H1 (cell line): ENCODE results near the gene MAGI2. TPM values are rescaled to one million over a fixed set of nuclear protein-coding genes. Genes with fewer than 3 reads are reported as not detected.

ENCODE experiments used
- CTCF ChIA-PET: fragments of 300-600 bp; sonication (Branson Sonifier 250); formaldehyde crosslinking; loops from one replicate; lab custom pipeline; 2021; ENCODE audit not compliant: partially characterized antibody; lab: Charles Lee
- POLR2A ChIA-PET: fragments of 300-600 bp; sonication (Branson Sonifier 250); formaldehyde crosslinking; loops from one replicate; lab custom pipeline; 2021; ENCODE audit warnings: inconsistent platforms; ENCODE audit not compliant: partially characterized antibody; lab: Charles Lee
- DNase-seq, 2 experiments: peaks; one replicate each; pipeline versions ENCODE4 v3.0.0 to v3.0.0-alpha.2; 2010 to 2022; ENCODE audit warnings: low spot score in 2 of 2, low read depth in 1 of 2, mixed read lengths in 1 of 2
- FAIRE-seq: peaks from 2 replicates; lab custom pipeline; 2011; peaks lifted over from hg19 to GRCh38; lab: Jason Lieb, UNC
- H2AFZ ChIP-seq: 2 replicates; pipeline ENCODE4 v1.8.1; 2012; ENCODE audit warnings: low read length, inconsistent platforms
- H2AK5ac ChIP-seq: 2 replicates; pipeline ENCODE4 v1.6.1; 2013; ENCODE audit warnings: low read depth, low read length
- H2BK120ac ChIP-seq: replicated peaks from 2 replicates; pipeline ENCODE3; 2013; ENCODE audit warnings: low read depth, low read length, inconsistent platforms
- H2BK12ac ChIP-seq: 2 replicates; pipeline ENCODE4 v1.6.1; 2013; ENCODE audit warnings: low read depth, low read length
- H2BK15ac ChIP-seq: 2 replicates; pipeline ENCODE4 v1.6.1; 2013; ENCODE audit warnings: low read length
- H2BK20ac ChIP-seq: 2 replicates; pipeline ENCODE4 v1.6.1; 2013; ENCODE audit warnings: low read length
- H2BK5ac ChIP-seq: 2 replicates; pipeline ENCODE4 v1.6.1; 2013; ENCODE audit warnings: low read depth, low read length
- H3K14ac ChIP-seq: 2 replicates; pipeline ENCODE4 v1.6.1; 2013; ENCODE audit warnings: inconsistent platforms; ENCODE audit not compliant: insufficient read length
- H3K18ac ChIP-seq: 2 replicates; pipeline ENCODE4 v1.6.1; 2013; ENCODE audit warnings: low read length; ENCODE audit errors: extremely low read depth
- H3K23ac ChIP-seq: 2 replicates; pipeline ENCODE4 v1.6.1; 2013; ENCODE audit warnings: inconsistent platforms; ENCODE audit not compliant: insufficient read length
- H3K23me2 ChIP-seq: 2 replicates; pipeline ENCODE4 v1.6.1; 2013; ENCODE audit warnings: low read depth, low read length
- H3K27ac ChIP-seq: 2 replicates; pipeline ENCODE4 v1.6.1; 2011; ENCODE audit warnings: low read depth, low read length, inconsistent platforms
- H3K27me3 ChIP-seq, 4 experiments: replicated peaks in 1 of 4; 1 replicate in 1 of 4; 2 replicates in 3 of 4; pipeline versions ENCODE4 v1.6.1 to v1.8.1; 2011 to 2013; ENCODE audit warnings: low read length in 3 of 4, mild to moderate bottlenecking in 3 of 4, inconsistent platforms in 2 of 4, mixed read lengths in 2 of 4, moderate library complexity in 1 of 4; ENCODE audit not compliant: control insufficient read depth in 3 of 4, insufficient read depth in 3 of 4; ENCODE audit errors: extremely low read depth in 1 of 4
- H3K36me3 ChIP-seq, 4 experiments: 2 replicates each; pipeline versions ENCODE4 v1.6.1 to v1.8.1; 2011 to 2013; ENCODE audit warnings: mild to moderate bottlenecking in 4 of 4, low read length in 3 of 4, moderate library complexity in 2 of 4, control low read depth in 1 of 4, inconsistent platforms in 1 of 4; ENCODE audit not compliant: insufficient read depth in 4 of 4, control insufficient read depth in 2 of 4
- H3K4ac ChIP-seq: replicated peaks from 2 replicates; pipeline ENCODE3; 2013; ENCODE audit warnings: low read length, low read depth, mixed read lengths, inconsistent platforms; ENCODE audit not compliant: insufficient read length
- H3K4me1 ChIP-seq, 4 experiments: replicated peaks in 1 of 4; 1 replicate in 1 of 4; 2 replicates in 3 of 4; pipeline versions ENCODE4 v1.6.1 to v1.8.1; 2011 to 2013; ENCODE audit warnings: low read length in 3 of 4, inconsistent platforms in 2 of 4, mixed read lengths in 1 of 4; ENCODE audit not compliant: insufficient read depth in 4 of 4, control insufficient read depth in 3 of 4
- H3K4me2 ChIP-seq, 2 experiments: 2 replicates each; pipeline versions ENCODE4 v1.6.1 to v1.8.1; 2011 to 2013; ENCODE audit warnings: low read depth in 2 of 2, low read length in 2 of 2, control low read depth in 1 of 2, inconsistent platforms in 1 of 2, mild to moderate bottlenecking in 1 of 2; ENCODE audit not compliant: insufficient read depth in 1 of 2
- H3K4me3 ChIP-seq, 4 experiments: fragments of 200-600, 300-600 bp in 1 of 4; sonication (generic), shearing (Covaris generic), sonication (Bioruptor Twin) in 1 of 4; 2 replicates each; pipeline versions ENCODE4 v1.5.1 to v1.8.1; 2011 to 2016; ENCODE audit warnings: low read length in 4 of 4, low read depth in 3 of 4, control low read depth in 2 of 4, inconsistent platforms in 2 of 4, mild to moderate bottlenecking in 2 of 4, mixed read lengths in 1 of 4, moderate library complexity in 1 of 4; ENCODE audit not compliant: insufficient read depth in 2 of 4; ENCODE audit errors: extremely low read depth in 1 of 4
- H3K56ac ChIP-seq: replicated peaks from 2 replicates; pipeline ENCODE3; 2013; ENCODE audit warnings: low read depth, mild to moderate bottlenecking, mixed read lengths, low read length, inconsistent platforms; ENCODE audit not compliant: insufficient read length
- H3K79me1 ChIP-seq: 2 replicates; pipeline ENCODE4 v1.6.1; 2013; ENCODE audit warnings: low read depth, low read length, control low read depth
- H3K79me2 ChIP-seq, 2 experiments: 2 replicates each; pipeline versions ENCODE4 v1.6.1 to v1.8.1; 2012 to 2013; ENCODE audit warnings: low read length in 2 of 2, mild to moderate bottlenecking in 2 of 2, inconsistent platforms in 1 of 2; ENCODE audit not compliant: insufficient read depth in 2 of 2, control insufficient read depth in 1 of 2
- H3K9ac ChIP-seq, 4 experiments: replicated peaks in 1 of 4; 1 replicate in 1 of 4; 2 replicates in 3 of 4; pipeline versions ENCODE4 v1.6.1 to v1.8.1; 2011 to 2013; ENCODE audit warnings: low read depth in 3 of 4, low read length in 3 of 4, control low read depth in 2 of 4, mild to moderate bottlenecking in 2 of 4, moderate library complexity in 2 of 4, inconsistent platforms in 1 of 4; ENCODE audit errors: extremely low read depth in 1 of 4
- H3K9me3 ChIP-seq, 2 experiments: 2 replicates each; pipeline versions ENCODE4 v1.6.1 to v1.8.1; 2012 to 2013; ENCODE audit warnings: mild to moderate bottlenecking in 2 of 2, moderate library complexity in 2 of 2, control low read depth in 1 of 2, inconsistent platforms in 1 of 2, low read depth in 1 of 2, low read length in 1 of 2, mixed read lengths in 1 of 2; ENCODE audit not compliant: insufficient read depth in 2 of 2
- H4K20me1 ChIP-seq, 2 experiments: replicated peaks in 1 of 2; 2 replicates each; pipeline versions ENCODE3 to v1.8.1; 2011 to 2013; ENCODE audit warnings: inconsistent platforms in 2 of 2, low read length in 2 of 2, mild to moderate bottlenecking in 1 of 2; ENCODE audit not compliant: insufficient read depth in 2 of 2, control insufficient read depth in 1 of 2
- H4K5ac ChIP-seq: 2 replicates; pipeline ENCODE4 v1.6.1; 2013; ENCODE audit warnings: low read length, low read depth, mixed read lengths, inconsistent platforms; ENCODE audit not compliant: insufficient read length
- H4K8ac ChIP-seq: 2 replicates; pipeline ENCODE4 v1.8.0; 2013; ENCODE audit warnings: mild to moderate bottlenecking, moderate library complexity, low read length, inconsistent platforms; ENCODE audit not compliant: insufficient read depth; ENCODE audit errors: extremely low read depth
- H4K91ac ChIP-seq: replicated peaks from 2 replicates; pipeline ENCODE3; 2013; ENCODE audit warnings: low read length, mixed read lengths, inconsistent platforms; ENCODE audit not compliant: insufficient read length
- EGR1 ChIP-seq: IDR thresholded peaks from 2 replicates; pipeline ENCODE4 v1.6.1; 2011; ENCODE audit warnings: low read depth, low read length, borderline replicate concordance
- EP300 ChIP-seq, 2 experiments: IDR thresholded peaks; 1 replicate in 1 of 2; 2 replicates in 1 of 2; pipeline ENCODE4 v1.6.1; 2011 to 2012; ENCODE audit warnings: low read depth in 2 of 2, low read length in 2 of 2, mild to moderate bottlenecking in 2 of 2, borderline replicate concordance in 1 of 2, inconsistent platforms in 1 of 2, moderate library complexity in 1 of 2
- GTF2F1 ChIP-seq: IDR thresholded peaks from 2 replicates; pipeline ENCODE4 v1.6.1; 2012; ENCODE audit warnings: low read depth, low read length, improper control_type of control experiment, borderline replicate concordance
- KDM5A ChIP-seq: fragments of 200-600 bp; IDR thresholded peaks from 2 replicates; pipeline ENCODE4 v1.7.1; 2012; ENCODE audit warnings: mild to moderate bottlenecking, low read length, inconsistent platforms, mixed read lengths
- RAD21 ChIP-seq, 2 experiments: IDR thresholded peaks in 1 of 2; conservative IDR thresholded peaks in 1 of 2; 2 replicates each; pipeline ENCODE4 v1.6.1; 2011; ENCODE audit warnings: low read depth in 2 of 2, low read length in 2 of 2, improper control_type of control experiment in 1 of 2, inconsistent platforms in 1 of 2, mild to moderate bottlenecking in 1 of 2, moderate library complexity in 1 of 2
- SRF ChIP-seq: IDR thresholded peaks from 2 replicates; pipeline ENCODE4 v1.6.1; 2011; ENCODE audit warnings: mild to moderate bottlenecking, low read depth, low read length, moderate library complexity
- TEAD4 ChIP-seq: IDR thresholded peaks from 2 replicates; pipeline ENCODE4 v1.6.1; 2012; ENCODE audit warnings: low read depth, low read length, inconsistent platforms, mixed read lengths
- WGBS, 2 experiments: shearing (Covaris generic) in 1 of 2; methylation state at CpG; one replicate each; pipeline versions ENCODE4 v1.1.6 to v1.1.7; 2013 to 2015; ENCODE audit warnings: low lambda C conversion rate in 2 of 2, mixed read lengths in 2 of 2, inconsistent platforms in 1 of 2, low coverage in 1 of 2, missing lambda C conversion rate in 1 of 2; ENCODE audit not compliant: insufficient replicate concordance in 2 of 2, insufficient coverage in 1 of 2, insufficient read length in 1 of 2; ENCODE audit errors: extremely low coverage in 1 of 2, missing lambda C conversion rate in 1 of 2; 5-methylcytosine and 5-hydroxymethylcytosine counted together
- polyA plus RNA-seq, 7 experiments: library from polyadenylated mRNA; depleted of rRNA in 3 of 7; stranded (reverse) in 5 of 7; unstranded in 2 of 7; fragments of >200 nt in 5 of 7; fragments of 200-250 nt in 2 of 7; gene quantifications; 1 replicate in 5 of 7; 2 replicates in 1 of 7; 4 replicates in 1 of 7; pipeline versions ENCODE4 v1.2.1 to v1.2.3, GENCODE V29; 2011 to 2013; ENCODE audit warnings: missing spikeins in 2 of 7, mixed read lengths in 2 of 7
- total RNA-seq: library from RNA; stranded (reverse); fragmentation: NEBNext Ultra II Directional; extraction: Animal tissue kit (Norgen Biotek cat#: 25700); gene quantifications from 2 replicates; pipeline ENCODE4 v1.2.1, GENCODE V29; 2021

Gene MAGI2
- total and polyA plus RNA-seq, 2 of the 8 experiments (the other 6 are each of a cell fraction or from before 2014, with no cell fraction given), result 6.0 to 27.3 TPM

DNA sequence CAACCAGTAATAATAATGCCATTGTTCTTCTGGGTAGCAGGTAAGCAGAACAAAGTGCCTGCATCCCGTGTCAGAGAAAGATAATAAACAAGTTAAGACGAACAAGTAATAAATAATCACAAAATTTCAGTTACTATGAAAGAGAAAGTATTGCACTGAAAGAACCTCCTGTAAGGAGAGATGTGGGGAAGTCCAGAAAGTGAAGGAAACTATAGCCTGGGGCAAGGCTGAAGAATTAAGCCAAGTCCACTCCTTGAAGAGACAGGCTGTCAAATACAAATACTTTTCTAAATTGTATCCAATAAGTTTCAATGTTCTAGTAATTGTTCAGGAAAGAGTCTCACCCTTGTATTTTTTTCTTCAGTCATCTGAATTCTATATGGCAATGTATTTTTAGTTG lies 611.4 kb downstream of the MAGI2 start:
- H3K9ac ChIP-seq, result no peak overlapping the region
- 38% methylated on average over 2 of the region's 2 CpGs; no CpG with 5 or more reads in 1 of the 2 experiments for whole genome bisulfite sequencing, 2 experiments
- no peak for TF ChIP-seq GTF2F1
- TF ChIP-seq SRF, result no peak
- no peak for TF ChIP-seq RAD21 (IDR thresholded peaks at IDR 0.05 in 1 of 2, conservative IDR thresholded peaks at IDR 0.05 in 1 of 2; ENCODE audit: low read depth in 2 of 2, low read length in 2 of 2)
- TF ChIP-seq KDM5A, result no peak
- TF ChIP-seq EGR1, result no peak
- no peak for TF ChIP-seq EP300 (IDR thresholded peaks at IDR 0.05; ENCODE audit: borderline replicate concordance in 1 of 2, low read depth in 2 of 2, low read length in 2 of 2)
- no peak for TF ChIP-seq TEAD4

More for the DNA sequence above, 611.4 kb downstream of the MAGI2 start:
- Histone ChIP-seq H2BK5ac (no peak overlapping the region), H2AFZ (no peak overlapping the region), H3K4ac (no peak overlapping the region), H2BK20ac (no peak overlapping the region), H3K4me3 (no peak overlapping the region), H3K18ac (no peak overlapping the region), H4K91ac (no peak overlapping the region), H2BK15ac (no peak overlapping the region), H3K56ac (no peak overlapping the region), H3K4me2 (no peak overlapping the region), H2AK5ac (no peak overlapping the region), H4K5ac (no peak overlapping the region), H3K14ac (no peak overlapping the region), H3K4me1 (no peaks in the 10 kb centered on the region), H4K8ac (no peak overlapping the region), H3K23me2 (no peaks in the 10 kb centered on the region; the same call in 1 of the 2 replicates), H3K36me3 (no peaks in the 10 kb centered on the region), H3K79me1 (no peaks in the 10 kb centered on the region), H2BK12ac (no peak overlapping the region), H3K27me3 (no peaks in the 10 kb centered on the region), H2BK120ac (no peak overlapping the region), H3K23ac (no peak overlapping the region), H3K27ac (no peak overlapping the region), H3K79me2 (no peaks in the 10 kb centered on the region), H3K9me3 (no peaks in the 10 kb centered on the region), H4K20me1 (peaks cover 0 to 1% of the 10 kb centered on the region in 2 experiments)
- no peak for FAIRE-seq
- POLR2A ChIA-PET, result no interaction called here
- no peak for DNase-seq
- CTCF ChIA-PET, result no interaction called here
